ENCODE measurements around the gene FHAD1.

FHAD1 gene

DNA sequence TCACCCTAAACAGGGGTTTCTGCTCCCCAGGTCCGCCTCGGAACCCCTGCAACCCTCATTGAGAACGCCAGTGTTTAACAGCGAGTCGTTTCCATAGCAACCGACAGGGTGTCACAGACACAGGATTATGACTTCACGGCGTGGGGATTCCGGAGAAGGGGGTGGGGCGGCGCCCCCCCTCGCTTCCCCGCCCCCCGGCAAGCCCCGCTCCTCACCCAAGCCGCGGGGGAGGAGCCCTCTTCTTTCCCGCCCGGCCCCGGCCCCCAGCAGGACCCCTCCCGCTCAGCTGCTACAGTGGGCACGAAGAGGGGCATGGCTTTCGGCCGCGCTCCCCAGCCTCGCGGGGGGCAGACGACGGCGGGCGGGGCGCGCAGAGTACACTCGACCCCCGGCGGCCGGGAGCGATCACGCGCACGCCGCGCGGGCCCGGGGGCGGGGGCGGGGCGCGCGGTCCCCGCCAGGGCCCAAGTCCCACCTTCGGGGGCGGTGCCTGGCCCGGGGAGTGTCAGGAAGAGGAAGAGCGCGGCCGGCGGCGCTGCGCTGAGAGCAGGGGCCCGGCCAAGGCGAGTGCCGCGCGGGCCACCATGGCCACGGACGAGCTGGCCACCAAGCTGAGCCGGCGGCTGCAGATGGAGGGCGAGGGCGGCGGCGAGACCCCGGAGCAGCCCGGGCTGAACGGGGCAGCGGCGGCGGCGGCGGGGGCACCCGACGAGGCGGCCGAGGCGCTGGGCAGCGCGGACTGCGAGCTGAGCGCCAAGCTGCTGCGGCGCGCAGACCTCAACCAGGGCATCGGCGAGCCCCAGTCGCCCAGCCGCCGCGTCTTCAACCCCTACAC lies 162.6 kb downstream of the FHAD1 start, which contains the start of gene EFHD2:
Gene EFHD2, plus strand, starts transcription at position 501 of the 835 bp plus-strand sequence. Its CDS starts 84 bp downstream, at position 585.
- TF ChIP-seq, protein P1, sequence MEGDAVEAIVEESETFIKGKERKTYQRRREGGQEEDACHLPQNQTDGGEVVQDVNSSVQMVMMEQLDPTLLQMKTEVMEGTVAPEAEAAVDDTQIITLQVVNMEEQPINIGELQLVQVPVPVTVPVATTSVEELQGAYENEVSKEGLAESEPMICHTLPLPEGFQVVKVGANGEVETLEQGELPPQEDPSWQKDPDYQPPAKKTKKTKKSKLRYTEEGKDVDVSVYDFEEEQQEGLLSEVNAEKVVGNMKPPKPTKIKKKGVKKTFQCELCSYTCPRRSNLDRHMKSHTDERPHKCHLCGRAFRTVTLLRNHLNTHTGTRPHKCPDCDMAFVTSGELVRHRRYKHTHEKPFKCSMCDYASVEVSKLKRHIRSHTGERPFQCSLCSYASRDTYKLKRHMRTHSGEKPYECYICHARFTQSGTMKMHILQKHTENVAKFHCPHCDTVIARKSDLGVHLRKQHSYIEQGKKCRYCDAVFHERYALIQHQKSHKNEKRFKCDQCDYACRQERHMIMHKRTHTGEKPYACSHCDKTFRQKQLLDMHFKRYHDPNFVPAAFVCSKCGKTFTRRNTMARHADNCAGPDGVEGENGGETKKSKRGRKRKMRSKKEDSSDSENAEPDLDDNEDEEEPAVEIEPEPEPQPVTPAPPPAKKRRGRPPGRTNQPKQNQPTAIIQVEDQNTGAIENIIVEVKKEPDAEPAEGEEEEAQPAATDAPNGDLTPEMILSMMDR (IDR thresholded peaks at IDR 0.05; ENCODE audit: low read depth, low read length, missing control alignments) = no peak
- H3K4me3 ChIP-seq (ENCODE audit: low read depth, low read length) = peak within 1 kb of the TSS; percentile 87
- in situ Hi-C loops (cut with HindIII; ENCODE audit: low sequenced_read_pairs) = loop anchor here (5.0 kb wide), 1 partner anchor 157 kb away; no protein-coding TSS in a partner anchor
- DNase-seq (ENCODE audit: low read depth) = no peak

DNA sequence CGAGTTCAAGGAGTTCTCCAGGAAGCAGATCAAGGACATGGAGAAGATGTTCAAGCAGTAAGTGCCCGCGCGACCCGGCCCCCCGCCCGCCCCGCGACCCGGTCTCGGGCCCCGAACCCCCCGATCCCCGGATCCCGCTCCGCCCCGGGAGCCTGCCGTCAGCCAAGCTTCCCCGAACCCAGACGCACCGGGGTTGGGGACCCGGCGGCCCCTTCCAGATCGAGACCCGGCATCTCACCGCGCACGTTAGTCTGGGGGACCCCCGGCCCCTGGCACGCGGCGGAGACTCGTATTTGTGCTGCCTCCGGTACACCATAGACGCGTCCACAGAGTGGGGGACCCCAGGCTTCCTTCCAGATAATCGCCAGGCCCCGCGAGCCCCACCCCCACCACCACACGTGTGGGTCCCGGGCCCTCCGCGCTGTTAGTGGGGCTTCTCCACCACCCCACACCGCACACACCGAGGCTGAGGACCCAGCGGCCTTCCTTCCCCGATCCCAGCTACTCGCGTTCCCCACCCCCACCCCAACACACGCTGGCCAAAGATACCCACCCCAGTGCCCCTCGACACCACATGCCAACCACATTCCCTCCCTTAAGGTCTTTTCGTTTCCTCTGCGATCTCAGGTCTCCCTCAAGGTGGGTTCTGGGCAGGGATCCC lies 163.3 kb downstream of the FHAD1 start:
- in situ Hi-C loops (cut with HindIII; ENCODE audit: low sequenced_read_pairs) = loop anchor here (5.0 kb wide), 1 partner anchor 158 kb away; no protein-coding TSS in a partner anchor
- TF ChIP-seq, protein P1 (IDR thresholded peaks at IDR 0.05; ENCODE audit: low read depth, low read length, missing control alignments) = no peak
- DNase-seq (ENCODE audit: low read depth) = no peak
- peak overlapping the region; percentile 87 for H3K4me3 ChIP-seq (ENCODE audit: low read depth, low read length)

DNA sequence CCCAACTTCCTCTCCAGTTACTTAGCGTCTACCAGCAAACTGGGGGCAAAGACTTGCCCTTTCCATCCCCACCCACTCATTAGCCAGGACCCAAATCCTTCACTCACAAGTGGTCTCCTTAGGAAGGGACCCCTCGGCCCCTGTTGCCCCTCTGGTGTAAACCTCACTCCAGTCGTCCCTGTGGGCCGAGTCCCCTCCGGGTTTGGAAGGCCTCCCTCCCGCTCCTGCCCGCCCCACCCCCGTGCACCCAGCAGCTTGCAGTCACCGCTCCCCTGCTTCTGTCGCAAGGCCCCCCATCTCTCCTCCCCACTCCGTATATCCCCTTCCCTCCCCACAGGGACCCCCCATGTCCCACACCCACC lies 163.8 kb downstream of the FHAD1 start:
- in situ Hi-C loops (cut with HindIII; ENCODE audit: low sequenced_read_pairs) = loop anchor here (5.0 kb wide), 1 partner anchor 159 kb away; no protein-coding TSS in a partner anchor
- no peak for DNase-seq (ENCODE audit: low read depth)
- peak overlapping the region; percentile 87 for H3K4me3 ChIP-seq (ENCODE audit: low read depth, low read length)

DNA sequence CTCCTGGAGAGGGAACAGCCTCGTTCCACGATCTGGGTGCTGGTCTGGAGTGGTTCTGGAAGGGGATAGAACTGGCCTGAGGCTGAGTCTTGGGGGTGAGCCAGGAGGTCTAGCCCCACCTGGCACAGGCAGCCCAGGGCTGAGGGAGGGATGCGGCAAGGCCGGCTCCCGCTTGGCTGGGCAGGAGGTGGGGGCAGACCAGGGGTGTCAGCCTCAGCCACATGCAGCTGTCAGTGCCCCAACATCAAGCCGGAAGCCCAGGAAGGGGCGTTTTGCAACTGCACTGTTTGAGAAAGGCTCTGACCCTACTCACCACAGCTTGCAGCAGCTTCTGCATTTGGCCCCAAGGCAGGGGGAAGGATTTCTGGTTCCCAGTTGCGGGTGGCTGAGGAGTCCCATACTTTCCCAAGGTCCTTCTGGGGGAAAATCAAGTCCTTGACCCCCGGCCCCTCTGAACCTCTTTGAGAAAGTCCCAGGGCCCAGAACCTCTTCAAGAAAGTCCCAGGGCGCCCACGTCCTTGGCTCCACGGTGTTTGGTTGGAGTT lies 164.6 kb downstream of the FHAD1 start:
- TF ChIP-seq, protein P1 (IDR thresholded peaks at IDR 0.05; ENCODE audit: low read depth, low read length, missing control alignments) = no peak
- in situ Hi-C loops (cut with HindIII; ENCODE audit: low sequenced_read_pairs) = loop anchor here (5.0 kb wide), 1 partner anchor 159 kb away; no protein-coding TSS in a partner anchor
- H3K4me3 ChIP-seq (ENCODE audit: low read depth, low read length) = peak overlapping the region; percentile 87
- DNase-seq (ENCODE audit: low read depth) = no peak

More for the DNA sequence above, 163.8 kb downstream of the FHAD1 start:
- TF ChIP-seq, protein P1 (IDR thresholded peaks at IDR 0.05; ENCODE audit: low read depth, low read length, missing control alignments) = no peak

DNA sequence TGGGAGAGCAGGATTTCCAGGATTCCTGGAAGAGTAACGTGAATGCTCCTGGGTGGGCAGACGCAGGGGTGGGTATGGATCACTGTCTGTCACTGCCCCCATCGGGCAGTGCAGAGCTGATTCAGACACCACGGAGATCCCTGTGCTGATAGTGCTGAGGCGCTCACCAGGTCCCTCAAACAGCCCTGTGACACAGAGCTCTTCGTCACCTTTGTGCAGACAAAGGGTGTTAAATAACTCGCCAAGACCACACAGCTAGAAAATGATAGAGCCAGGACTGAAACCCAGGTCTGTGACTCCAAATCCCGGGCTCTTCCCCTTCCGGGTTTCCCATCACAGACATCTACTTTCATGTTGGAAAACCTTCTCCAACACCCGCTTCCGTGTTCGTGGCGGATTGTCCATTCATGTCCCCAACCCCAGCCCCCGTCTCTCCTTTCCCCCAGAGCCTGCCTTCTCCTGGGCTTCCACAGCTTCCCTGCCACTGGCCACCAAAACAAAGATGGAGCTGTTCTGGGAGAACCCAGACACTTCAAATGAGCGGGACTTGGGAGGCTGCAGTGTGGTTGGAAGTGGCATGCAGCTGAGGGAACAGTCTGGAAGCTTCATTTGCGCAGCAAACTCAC lies 165.3 kb downstream of the FHAD1 start:
- H3K4me3 ChIP-seq (ENCODE audit: low read depth, low read length) = peak overlapping the region; percentile 87
- in situ Hi-C loops (cut with HindIII; ENCODE audit: low sequenced_read_pairs) = loop anchor here (5.0 kb wide), 1 partner anchor 160 kb away; no protein-coding TSS in a partner anchor
- TF ChIP-seq, protein P1 (IDR thresholded peaks at IDR 0.05; ENCODE audit: low read depth, low read length, missing control alignments) = no peak
- DNase-seq (ENCODE audit: low read depth) = no peak

DNA sequence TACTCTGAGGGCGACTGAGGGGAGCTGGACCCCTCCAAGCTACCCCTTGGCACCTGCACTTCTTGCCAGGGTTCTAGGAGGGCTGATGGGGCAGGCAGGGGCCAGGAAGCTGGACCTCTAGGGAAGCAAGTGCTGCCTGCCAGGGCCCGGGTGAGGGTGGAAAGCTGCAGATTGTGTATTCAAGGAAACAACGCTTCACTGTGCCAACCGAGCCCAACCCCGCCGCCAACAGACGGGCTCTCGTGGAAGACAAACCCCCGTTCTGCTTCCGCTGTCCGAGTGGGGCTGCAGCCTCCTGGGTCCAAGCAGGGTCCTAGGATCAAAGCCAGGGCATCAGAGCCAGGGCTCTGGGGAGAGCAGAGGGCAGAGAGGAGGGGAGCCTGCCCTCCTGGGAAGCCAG lies 165.8 kb downstream of the FHAD1 start:
- in situ Hi-C loops (cut with HindIII; ENCODE audit: low sequenced_read_pairs) = loop anchor here (5.0 kb wide), 1 partner anchor 161 kb away; no protein-coding TSS in a partner anchor
- peak overlapping the region; percentile 87 for H3K4me3 ChIP-seq (ENCODE audit: low read depth, low read length)
- no peak for DNase-seq (ENCODE audit: low read depth)
- TF ChIP-seq, protein P1 (IDR thresholded peaks at IDR 0.05; ENCODE audit: low read depth, low read length, missing control alignments) = no peak
